Prostate gland (tissue), 2 donors: Measurements from ENCODE around the gene RBM10. TPM values are rescaled to one million over a fixed set of nuclear protein-coding genes. Genes with fewer than 3 reads are reported as not detected.

Experiments
- DNase-seq: peaks from one replicate; pipeline ENCODE4 v3.0.0-alpha.2; 2019; ENCODE audit warnings: low spot score
- H3K27ac ChIP-seq, 2 donors: fragments of 200-600 bp; sonication (generic); 2 replicates each; pipeline ENCODE4 v1.5.1; 2017 to 2019
- H3K27me3 ChIP-seq: fragments of 200-600 bp; sonication (generic); replicated peaks from 2 replicates; pipeline ENCODE4 v1.5.1; 2019; ENCODE audit not compliant: insufficient read depth
- H3K36me3 ChIP-seq, 2 donors: fragments of 200-600 bp; sonication (generic); 1 replicate in 1 of 2; 2 replicates in 1 of 2; pipeline versions ENCODE4 v1.5.1 to v1.8.1; 2017 to 2019
- H3K4me1 ChIP-seq: fragments of 200-600 bp; sonication (generic); replicated peaks from 2 replicates; pipeline ENCODE4 v1.5.1; 2019
- H3K4me3 ChIP-seq, 2 donors: fragments of 200-600 bp; sonication (generic); 2 replicates each; pipeline ENCODE4 v1.5.1; 2017 to 2019
- H3K9me3 ChIP-seq: fragments of 200-600 bp; sonication (generic); 2 replicates; pipeline ENCODE4 v1.5.1; 2017
- CTCF ChIP-seq, 4 experiments: fragments of 200-600 bp in 2 of 4; fragments of 450-650 bp in 2 of 4; sonication (generic) in 2 of 4; IDR thresholded peaks; 1 replicate in 3 of 4; 2 replicates in 1 of 4; pipeline ENCODE4 v1.5.1; 2016 to 2019; ENCODE audit warnings: antibody characterized with exemption in 4 of 4, mild to moderate bottlenecking in 2 of 4, moderate library complexity in 2 of 4
- POLR2A ChIP-seq: fragments of 450-650 bp; IDR thresholded peaks from one replicate; pipeline ENCODE4 v1.6.1; 2016; ENCODE audit warnings: antibody characterized with exemption, mild to moderate bottlenecking
- POLR2AphosphoS5 ChIP-seq: sonication (generic); formaldehyde crosslinking; IDR thresholded peaks from one replicate; pipeline ENCODE4 v1.6.1; 2017; ENCODE audit warnings: antibody characterized with exemption
- WGBS: methylation state at CpG from one replicate; pipeline ENCODE4 v1.1.5; 2018; 5-methylcytosine and 5-hydroxymethylcytosine counted together
- intact Hi-C: fragments of 100-400 bp; cut with DNase I; formaldehyde crosslinking; loops from one replicate; pipeline ENCODE4 v1.14.2; 2022
- total RNA-seq, 2 donors: library from RNA; depleted of rRNA; stranded (reverse); fragments of >200 nt; gene quantifications; one replicate each; pipeline ENCODE4 v1.1.0, GENCODE V29; 2016

RBM10 gene
- total RNA-seq, 2 donors from 2014 or later, result 45.0 to 49.0 TPM

GRCh38 chrX:47169726-47170515 lies 24.9 kb downstream of the RBM10 start:
- Histone ChIP-seq H3K36me3 (no peaks in the 10 kb centered on the region), H3K4me1 (no peaks in the 10 kb centered on the region), H3K27me3 (no peaks in the 10 kb centered on the region), H3K27ac (no peak overlapping the region), H3K9me3 (no peaks in the 10 kb centered on the region), H3K4me3 (no peak overlapping the region)
- no peak for DNase-seq
- TF ChIP-seq CTCF (IDR thresholded peaks at IDR 0.05) (no peak), POLR2A (no peak), POLR2AphosphoS5 (no peak)
- 92% methylated on average over 2 of the region's 13 CpGs for WGBS
- intact Hi-C loops, result no loop called here

GRCh38 chrX:47170861-47171692 lies 26.1 kb downstream of the RBM10 start:
- TF ChIP-seq POLR2AphosphoS5 (no peak), POLR2A (no peak), CTCF (IDR thresholded peaks at IDR 0.05) (no peak)
- no peak overlapping the region for H3K27ac ChIP-seq
- 92% methylated on average over 23 of the region's 34 CpGs for WGBS
- H3K4me1 ChIP-seq, result no peaks in the 10 kb centered on the region
- no peaks in the 10 kb centered on the region for H3K27me3 ChIP-seq
- no peaks in the 10 kb centered on the region for H3K36me3 ChIP-seq
- H3K9me3 ChIP-seq, result no peaks in the 10 kb centered on the region
- no peak for DNase-seq
- intact Hi-C loops, result no loop called here
- H3K4me3 ChIP-seq, result no peak overlapping the region

- Histone ChIP-seq H3K27ac (no peak overlapping the region), H3K36me3 (no peaks in the 10 kb centered on the region), H3K4me1 (no peaks in the 10 kb centered on the region), H3K4me3 (no peak overlapping the region), H3K27me3 (no peaks in the 10 kb centered on the region), H3K9me3 (no peaks in the 10 kb centered on the region)
- intact Hi-C loops, result no loop called here
- TF ChIP-seq CTCF (IDR thresholded peaks at IDR 0.05), result no peak
- TF ChIP-seq POLR2AphosphoS5, result no peak
- TF ChIP-seq POLR2A, result no peak
- DNase-seq, result no peak
- 100% methylated on average over 2 of the region's 2 CpGs for WGBS
Measured at GRCh38 chrX:47171996-47172395, 27.0 kb downstream of the RBM10 start.

- Histone ChIP-seq H3K4me1 (no peaks in the 10 kb centered on the region), H3K36me3 (no peaks in the 10 kb centered on the region), H3K27ac (no peak overlapping the region), H3K4me3 (no peak overlapping the region), H3K27me3 (no peaks in the 10 kb centered on the region), H3K9me3 (no peaks in the 10 kb centered on the region)
- no peak for DNase-seq
- 95% methylated on average over 3 of the region's 7 CpGs for WGBS
- intact Hi-C loops, result no loop called here
- TF ChIP-seq POLR2A, result no peak
- no peak for TF ChIP-seq POLR2AphosphoS5
- TF ChIP-seq CTCF (IDR thresholded peaks at IDR 0.05), result no peak
Measured at GRCh38 chrX:47172549-47172948, 27.5 kb downstream of the RBM10 start.
